A673 (cell line): ENCODE data around the gene CLSTN2. TPM values are rescaled to one million over a fixed set of nuclear protein-coding genes. Genes with fewer than 3 reads are reported as not detected.

Source experiments
- BruUV-seq: library from RNA; stranded (reverse); fragments of 400-500 nt; replicated peaks from 2 replicates; lab custom pipeline; 2021; lab: Mats Ljungman, UMichigan
- CTCF ChIA-PET: fragments of 300-600 bp; sonication (Branson Sonifier 250); formaldehyde crosslinking; loops from one replicate; lab custom pipeline; 2022; ENCODE audit warnings: antibody characterized with exemption; lab: Charles Lee
- POLR2A ChIA-PET: fragments of 300-600 bp; sonication (Branson Sonifier 250); formaldehyde crosslinking; loops from one replicate; lab custom pipeline; 2022; ENCODE audit warnings: antibody characterized with exemption; ENCODE audit not compliant: low non-redundant PET; lab: Charles Lee
- DNase-seq: peaks from one replicate; pipeline ENCODE4 v3.0.0-alpha.2; 2015; ENCODE audit warnings: low spot score
- H3K27ac ChIP-seq: fragments of 200-600 bp; sonication (generic); 2 replicates; pipeline ENCODE4 v1.5.1; 2016; ENCODE audit warnings: mixed run types, low read depth, mild to moderate bottlenecking, mixed read lengths, antibody characterized with exemption, low read length; ENCODE audit not compliant: poor library complexity, severe bottlenecking
- H3K27me3 ChIP-seq: fragments of 200-600 bp; sonication (generic); replicated peaks from 2 replicates; pipeline ENCODE4 v1.6.1; 2017; ENCODE audit warnings: mixed run types, low read depth, mild to moderate bottlenecking, mixed read lengths, antibody characterized with exemption, low read length; ENCODE audit not compliant: insufficient read depth, poor library complexity
- H3K36me3 ChIP-seq: fragments of 200-600 bp; sonication (generic); 2 replicates; pipeline ENCODE4 v1.6.1; 2016; ENCODE audit warnings: mixed run types, mild to moderate bottlenecking, mixed read lengths, antibody characterized with exemption, low read length; ENCODE audit not compliant: insufficient read depth, poor library complexity, severe bottlenecking
- H3K4me1 ChIP-seq: fragments of 200-600 bp; sonication (generic); 2 replicates; pipeline ENCODE4 v1.6.1; 2017; ENCODE audit warnings: mixed run types, mild to moderate bottlenecking, mixed read lengths, antibody characterized with exemption, low read length; ENCODE audit not compliant: insufficient read depth, poor library complexity, severe bottlenecking
- H3K4me3 ChIP-seq: fragments of 200-600 bp; sonication (generic); 2 replicates; pipeline ENCODE4 v1.5.1; 2016; ENCODE audit warnings: low read depth, mixed run types, mild to moderate bottlenecking, mixed read lengths, low read length; ENCODE audit not compliant: poor library complexity, severe bottlenecking
- H3K9me3 ChIP-seq: fragments of 200-600 bp; sonication (generic); 2 replicates; pipeline ENCODE4 v1.6.1; 2016; ENCODE audit warnings: mixed run types, low read depth, mild to moderate bottlenecking, mixed read lengths, antibody characterized with exemption, low read length; ENCODE audit not compliant: poor library complexity, severe bottlenecking
- CTCF ChIP-seq: fragments of 300-800, 200-600 bp; sonication (generic); conservative IDR thresholded peaks from 2 replicates; pipeline ENCODE4 v1.5.1; 2017; ENCODE audit warnings: low read depth, mild to moderate bottlenecking, antibody characterized with exemption, low read length, moderate library complexity, mixed read lengths
- EZH2 ChIP-seq: fragments of 200-600 bp; sonication (generic); IDR thresholded peaks from 2 replicates; pipeline ENCODE4 v1.6.1; 2017; ENCODE audit warnings: borderline replicate concordance, low read depth, mild to moderate bottlenecking, mixed read lengths, antibody characterized with exemption, low read length; ENCODE audit not compliant: poor library complexity, severe bottlenecking
- intact Hi-C: fragments of 100-400 bp; cut with micrococcal nuclease; formaldehyde crosslinking; loops from one replicate; pipeline ENCODE4 v1.10.0; 2022; ENCODE audit not compliant: unreplicated experiment
- total RNA-seq: library from RNA; stranded (reverse); gene quantifications from 2 replicates; pipeline ENCODE4 v1.2.3, GENCODE V29; 2021

Gene CLSTN2
- total RNA-seq, 1 experiment from 2014 or later, result 50.7 TPM

- TF ChIP-seq EZH2 (no peak), CTCF (0 out of 2 replicates have a peak, but pooled peaks have one; percentile 31)
- H3K27ac ChIP-seq, result no peak overlapping the region
- H3K4me1 ChIP-seq, result no peaks in the 10 kb centered on the region
- POLR2A ChIA-PET, result no interaction called here
- no peaks in the 10 kb centered on the region for H3K27me3 ChIP-seq
- BruUV-seq, result no TSS peak
- H3K9me3 ChIP-seq, result no peaks in the 10 kb centered on the region
- no peak overlapping the region for H3K4me3 ChIP-seq
- DNase-seq, result peak; percentile 21
- intact Hi-C loops, result no loop called here
- CTCF ChIA-PET, result no interaction called here
- no peaks in the 10 kb centered on the region for H3K36me3 ChIP-seq
These were observed 285.0 kb downstream of the CLSTN2 start for GRCh38 chr3:140219923-140220452.

- no TSS peak for BruUV-seq
- TF ChIP-seq EZH2 (no peak), CTCF (no peak)
- CTCF ChIA-PET, result no interaction called here
- DNase-seq, result no peak
- H3K4me3 ChIP-seq, result no peak overlapping the region
- H3K9me3 ChIP-seq, result no peaks in the 10 kb centered on the region
- no peaks in the 10 kb centered on the region for H3K36me3 ChIP-seq
- H3K27ac ChIP-seq, result no peak overlapping the region
- no peaks in the 10 kb centered on the region for H3K4me1 ChIP-seq
- POLR2A ChIA-PET, result no interaction called here
- no peaks in the 10 kb centered on the region for H3K27me3 ChIP-seq
- intact Hi-C loops, result no loop called here
These were observed 288.2 kb downstream of the CLSTN2 start for GRCh38 chr3:140223197-140223596.

GRCh38 chr3:140223631-140224030 lies 288.6 kb downstream of the CLSTN2 start:
- H3K36me3 ChIP-seq, result no peaks in the 10 kb centered on the region
- TF ChIP-seq CTCF (no peak), EZH2 (no peak)
- BruUV-seq, result no TSS peak
- H3K4me3 ChIP-seq, result no peak overlapping the region
- ChIA-PET CTCF (no interaction called here), POLR2A (no interaction called here)
- no peaks in the 10 kb centered on the region for H3K27me3 ChIP-seq
- intact Hi-C loops, result no loop called here
- no peak for DNase-seq
- no peaks in the 10 kb centered on the region for H3K9me3 ChIP-seq
- no peaks in the 10 kb centered on the region for H3K4me1 ChIP-seq
- H3K27ac ChIP-seq, result no peak overlapping the region
